Stimulated activated CD4-positive, alpha-beta T cell treated with anti-CD3 and anti-CD28 coated beads, Interleukin-4, amount 100 ng/mL, for 24 hours (primary cell): ENCODE measurements around the gene KSR2.
"Not testable (repeated sequence)": the region's sequence is repeated elsewhere in the genome, so short reads cannot be mapped to it uniquely, and the experiment has no call there.

Experiments
- DNase-seq: peaks from one replicate; pipeline ENCODE4 v3.0.0-alpha.2; 2020

Gene KSR2

GRCh38 chr12:117743761-117744160, 225.0 kb downstream of the KSR2 start:
- no peak for DNase-seq

GRCh38 chr12:117742721-117743120, 226.1 kb downstream of the KSR2 start:
- DNase-seq = no peak

DNA sequence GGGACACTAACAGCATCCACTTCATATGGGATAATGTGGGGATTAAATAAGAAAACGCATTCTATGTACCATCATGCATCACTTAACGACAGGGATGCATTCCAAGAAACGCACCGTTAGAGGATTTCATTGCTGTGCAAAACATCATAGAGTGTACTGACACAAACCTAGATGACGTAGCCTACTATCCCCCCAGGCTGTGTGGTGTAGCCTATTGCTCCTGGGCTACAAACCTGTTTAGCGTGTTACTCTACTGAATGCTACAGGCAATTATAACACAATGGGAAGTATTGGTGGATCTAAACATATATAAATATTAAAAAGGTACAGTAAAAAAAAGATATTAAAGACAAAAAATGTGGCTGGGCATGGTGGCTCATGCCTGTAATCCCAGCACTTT, 230.6 kb downstream of the KSR2 start:
- no peak for DNase-seq

- DNase-seq = no peak
Observed at GRCh38 chr12:117733549-117733805, 235.3 kb downstream of the KSR2 start.

- DNase-seq = no peak
Observed at GRCh38 chr12:117732761-117733548, 235.8 kb downstream of the KSR2 start.

DNA sequence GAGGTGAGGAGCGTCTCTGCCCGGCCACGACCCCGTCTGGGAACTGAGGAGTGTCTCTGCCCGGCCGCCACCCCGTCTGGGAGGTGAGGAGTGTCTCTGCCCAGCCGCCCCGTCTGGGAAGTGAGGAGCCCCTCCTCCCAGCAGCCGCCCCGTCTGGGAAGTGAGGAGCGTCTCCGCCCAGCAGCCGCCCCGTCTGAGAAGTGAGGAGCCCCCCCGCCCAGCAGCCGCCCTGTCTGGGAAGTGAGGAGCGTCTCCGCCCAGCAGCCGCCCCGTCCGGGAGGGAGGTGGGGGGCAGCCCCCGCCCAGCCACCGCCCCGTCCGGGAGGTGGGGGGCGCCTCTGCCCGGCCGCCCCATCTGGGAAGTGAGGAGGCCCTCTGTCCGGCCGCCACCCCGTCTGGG, 237.7 kb downstream of the KSR2 start:
- DNase-seq = not testable (repeated sequence)

DNA sequence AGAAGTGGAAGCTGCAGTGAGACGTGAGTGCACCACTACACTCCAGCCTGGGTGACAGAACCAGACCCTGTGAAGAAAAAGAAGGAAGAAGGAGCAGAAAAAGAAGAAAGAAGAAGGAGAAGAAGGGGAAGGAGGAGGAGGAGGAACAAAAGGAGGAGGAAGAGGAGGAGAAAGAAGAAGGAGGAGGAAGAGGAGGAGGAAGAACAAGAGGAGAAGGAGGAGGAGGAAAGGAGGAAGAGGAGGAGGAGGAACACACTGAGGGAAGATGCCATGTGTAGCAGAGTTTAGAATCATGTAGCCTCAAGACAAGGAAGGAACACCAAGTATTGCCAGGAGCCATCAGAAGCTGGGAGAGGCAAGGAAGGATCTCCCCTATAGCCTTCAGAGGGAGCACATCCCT, 241.5 kb downstream of the KSR2 start:
- DNase-seq = no peak

DNA sequence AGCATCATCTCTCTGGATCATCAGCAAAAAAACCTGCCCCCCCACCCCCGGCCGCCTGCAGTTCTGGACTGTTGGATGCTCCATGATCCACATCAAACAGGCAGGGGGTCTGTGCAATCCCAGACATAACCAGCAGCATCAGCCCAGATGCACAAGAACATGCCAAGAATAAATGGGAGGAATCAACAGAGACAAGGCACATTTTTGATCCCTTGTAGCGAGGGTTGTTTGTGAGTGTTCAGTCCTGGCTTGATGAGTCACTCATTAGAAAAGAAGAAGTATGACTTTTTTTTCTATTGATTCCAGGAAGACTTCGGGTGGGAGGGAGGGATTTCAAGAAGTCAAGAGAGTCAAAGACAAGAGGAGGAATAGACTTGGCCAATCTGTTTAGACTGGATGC, 244.2 kb downstream of the KSR2 start:
- no peak for DNase-seq

DNA sequence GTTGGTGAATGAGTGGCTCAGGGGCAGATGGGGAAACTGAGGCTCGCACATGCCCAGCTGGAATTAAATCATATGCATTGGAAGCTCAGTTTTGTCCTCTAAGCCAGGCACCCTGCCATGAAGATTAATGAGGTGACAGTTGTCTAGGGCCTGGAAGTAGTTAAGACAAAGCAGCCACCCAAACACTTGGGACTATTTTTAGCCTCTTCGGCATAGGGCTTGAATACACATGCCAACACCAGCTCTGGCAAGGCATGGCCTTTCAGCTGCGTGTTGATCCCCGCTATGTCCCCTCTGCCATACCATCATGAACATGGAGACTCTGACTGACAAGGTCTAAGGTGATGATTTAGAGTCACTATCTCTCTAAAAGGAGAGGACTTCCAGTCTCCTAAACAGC, 250.2 kb downstream of the KSR2 start:
- no peak for DNase-seq

GRCh38 chr12:117718141-117718540, 250.6 kb downstream of the KSR2 start:
- DNase-seq = no peak

- no peak for DNase-seq
Observed at GRCh38 chr12:117714203-117714602, 254.6 kb downstream of the KSR2 start.

GRCh38 chr12:117710121-117710520, 258.7 kb downstream of the KSR2 start:
- DNase-seq = no peak

DNA sequence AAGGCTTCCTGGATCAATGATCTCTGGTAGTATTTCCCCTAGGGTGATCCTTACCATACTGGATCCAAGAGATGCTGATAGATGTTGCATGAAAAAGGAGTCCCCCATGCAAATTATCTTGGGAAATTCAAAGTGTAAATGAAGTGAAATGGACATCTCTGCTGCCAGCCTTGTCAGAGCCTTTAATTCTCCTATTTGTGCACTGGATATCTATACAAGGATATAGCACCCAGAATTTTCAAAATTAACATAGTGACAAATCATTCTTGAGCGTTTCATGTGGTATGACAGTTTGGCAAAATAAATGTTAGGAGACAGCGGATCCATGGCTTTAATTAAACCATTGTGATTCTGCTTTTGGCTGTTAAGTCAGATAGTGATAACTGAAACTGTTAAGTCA, 260.9 kb downstream of the KSR2 start:
- no peak for DNase-seq

- DNase-seq = no peak
Observed at GRCh38 chr12:117703584-117703983, 265.2 kb downstream of the KSR2 start.

GRCh38 chr12:117702741-117703140, 266.0 kb downstream of the KSR2 start:
- no peak for DNase-seq

DNA sequence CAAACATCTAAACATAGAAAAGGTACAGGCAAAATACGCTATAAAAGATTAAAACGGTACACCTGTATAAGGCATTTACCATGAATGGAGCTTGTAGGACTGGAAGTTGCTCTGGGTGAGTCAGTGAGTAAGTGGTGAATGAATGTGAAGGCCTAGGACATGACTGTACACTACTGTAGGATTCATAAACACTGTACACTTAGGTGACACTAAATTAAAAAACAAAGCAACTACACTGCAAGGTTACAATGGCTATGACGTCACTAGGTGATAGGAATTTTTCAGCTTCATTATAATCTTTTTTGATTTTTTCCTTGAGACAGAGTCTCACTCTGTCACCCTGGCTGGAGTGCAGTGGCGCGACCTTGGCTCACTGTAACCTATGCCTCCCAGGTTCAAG, 269.2 kb downstream of the KSR2 start:
- DNase-seq = no peak

GRCh38 chr12:117699118-117699517, 269.7 kb downstream of the KSR2 start:
- no peak for DNase-seq

DNA sequence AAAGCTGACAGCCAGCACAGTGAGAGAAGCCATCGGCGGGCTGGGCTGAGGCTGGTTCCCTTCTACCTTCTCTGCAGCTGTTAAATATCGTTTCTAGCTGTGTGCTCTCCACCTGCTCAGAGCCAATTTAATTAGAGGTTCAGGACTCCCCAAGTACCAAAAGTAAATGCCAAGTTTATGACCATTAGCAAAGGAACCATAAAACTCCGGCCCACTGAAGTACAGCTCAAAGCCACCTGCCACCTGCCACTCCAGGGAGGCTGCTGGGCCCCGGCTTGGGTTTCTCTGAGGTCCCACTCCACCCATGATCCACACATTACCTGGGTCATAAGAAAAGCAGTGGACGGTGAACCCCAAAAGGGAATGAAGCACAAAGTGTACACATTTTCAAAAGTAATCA, 272.8 kb downstream of the KSR2 start:
- DNase-seq = no peak

- DNase-seq = no peak
Observed at GRCh38 chr12:117692512-117692911, 276.3 kb downstream of the KSR2 start.

GRCh38 chr12:117689857-117690256, 278.9 kb downstream of the KSR2 start:
- DNase-seq = no peak

- DNase-seq = no peak
Observed at GRCh38 chr12:117688446-117688845, 280.3 kb downstream of the KSR2 start.

DNA sequence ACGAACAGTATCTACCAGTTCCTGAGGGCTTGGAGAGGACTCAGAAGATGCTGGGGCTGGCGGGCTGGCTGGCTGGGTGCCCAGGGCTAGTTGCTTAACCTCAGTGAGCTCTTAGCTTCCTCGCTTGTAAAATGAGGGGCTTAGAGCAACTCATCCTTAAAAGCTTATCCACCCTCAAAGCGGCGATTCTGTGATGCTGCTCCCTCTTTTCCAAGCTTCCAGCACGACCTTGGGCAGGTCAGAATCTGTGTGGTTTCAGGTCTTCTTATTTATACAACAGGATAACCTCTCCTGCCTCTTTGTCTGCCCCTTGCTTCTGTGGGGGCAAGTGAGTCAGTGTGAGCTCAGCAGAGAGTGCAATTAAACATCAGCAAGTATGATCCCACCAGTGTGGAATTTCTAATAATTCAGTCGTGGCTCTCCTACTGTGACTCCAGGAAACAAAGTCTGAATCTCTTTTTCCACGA, 281.8 kb downstream of the KSR2 start:
- DNase-seq = no peak

- DNase-seq = no peak
Observed at GRCh38 chr12:117686210-117686609, 282.6 kb downstream of the KSR2 start.

- no peak for DNase-seq
Observed at GRCh38 chr12:117685110-117685926, 283.5 kb downstream of the KSR2 start.

DNA sequence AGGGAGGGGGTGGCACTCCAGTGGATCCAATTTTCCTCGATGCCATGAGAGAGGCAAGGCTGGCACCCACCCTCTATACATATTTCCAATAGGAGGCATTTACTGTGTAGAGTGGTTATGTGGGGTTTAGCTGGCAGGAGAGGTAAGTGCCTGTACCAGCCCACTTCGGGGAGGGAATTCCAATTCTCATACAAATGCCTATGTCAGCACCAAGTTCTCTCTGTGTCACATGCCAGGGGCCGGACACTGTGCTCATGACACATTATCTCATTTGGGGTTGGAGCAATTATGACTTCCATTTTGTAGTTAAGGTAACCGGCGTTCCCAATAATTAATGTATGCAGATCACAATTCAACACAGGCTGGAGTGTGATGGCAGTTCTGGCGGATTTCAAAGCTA, 284.3 kb downstream of the KSR2 start:
- DNase-seq = no peak
